Posterior cingulate gyrus (tissue), 11 donors: ENCODE data around the gene OSBPL10.
A peak's percentile ranks its signal among the peaks of the same experiment; 100 is the strongest.

Experiments
- DNase-seq, 10 donors: peaks; one replicate each; pipeline versions ENCODE4 v3.0.0 to v3.0.0-alpha.2; 2020 to 2021; ENCODE audit warnings: mixed read lengths in 3 of 10
- intact Hi-C: fragments of 100-400 bp; cut with DNase I; formaldehyde crosslinking; loops from one replicate; pipeline ENCODE4 v1.15.1; 2023

Gene OSBPL10

DNA sequence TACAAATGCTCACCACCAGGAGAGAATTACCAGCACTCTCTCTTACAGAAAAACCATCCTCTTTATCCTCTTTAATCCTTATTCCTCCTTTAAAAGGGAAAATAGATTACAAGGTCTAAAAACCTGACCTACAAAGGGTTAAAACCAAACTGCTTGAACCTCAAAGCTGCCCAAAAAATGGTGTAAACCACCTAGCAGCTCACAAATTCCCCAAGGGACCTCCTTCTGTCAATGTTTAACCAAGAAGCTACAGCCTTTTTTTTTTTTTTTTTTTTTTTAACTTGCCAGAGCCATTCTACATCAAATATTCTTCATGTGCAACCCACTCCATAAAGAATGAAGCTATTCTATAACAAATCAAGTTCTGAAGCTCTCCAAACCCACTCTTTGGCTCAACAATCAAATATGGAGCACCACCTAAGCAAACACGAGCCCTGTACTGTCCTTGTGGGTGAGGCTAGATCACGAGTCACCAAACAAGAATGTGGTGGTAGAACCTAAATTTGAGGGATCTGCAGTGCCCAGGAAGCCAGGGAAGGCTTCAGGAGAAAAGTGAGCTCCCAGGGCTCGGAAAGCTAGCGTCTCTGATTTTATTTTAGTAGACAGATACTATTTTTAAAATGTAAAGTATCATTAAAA lies 20.1 kb downstream of the OSBPL10 start:
- intact Hi-C loops, result no loop called here
- DNase-seq, result no peak

- intact Hi-C loops, result no loop called here
- DNase-seq, result peak in 2 of 10 donors; percentile 8 to 34
Observed at GRCh38 chr3:31959951-31960792, 20.9 kb downstream of the OSBPL10 start.

DNA sequence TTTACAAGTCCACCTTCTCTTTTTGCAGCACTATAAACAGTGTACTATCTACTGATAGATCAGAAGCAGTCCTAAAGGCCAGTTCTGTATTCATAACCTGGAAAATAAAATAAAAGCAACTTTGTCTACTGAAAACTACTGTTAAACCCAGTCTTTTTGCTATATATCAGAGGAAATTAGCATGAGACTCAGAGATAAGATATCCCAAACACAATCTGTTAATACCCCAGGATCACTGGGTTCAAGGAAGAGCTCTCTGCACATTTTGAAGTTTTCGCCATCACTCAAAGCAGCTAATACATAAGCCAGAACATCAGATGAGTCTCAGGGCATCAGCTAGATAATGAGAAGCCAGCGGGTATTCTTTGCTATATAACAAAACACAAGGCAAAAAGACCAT lies 21.8 kb downstream of the OSBPL10 start:
- DNase-seq, result no peak
- intact Hi-C loops, result no loop called here

DNA sequence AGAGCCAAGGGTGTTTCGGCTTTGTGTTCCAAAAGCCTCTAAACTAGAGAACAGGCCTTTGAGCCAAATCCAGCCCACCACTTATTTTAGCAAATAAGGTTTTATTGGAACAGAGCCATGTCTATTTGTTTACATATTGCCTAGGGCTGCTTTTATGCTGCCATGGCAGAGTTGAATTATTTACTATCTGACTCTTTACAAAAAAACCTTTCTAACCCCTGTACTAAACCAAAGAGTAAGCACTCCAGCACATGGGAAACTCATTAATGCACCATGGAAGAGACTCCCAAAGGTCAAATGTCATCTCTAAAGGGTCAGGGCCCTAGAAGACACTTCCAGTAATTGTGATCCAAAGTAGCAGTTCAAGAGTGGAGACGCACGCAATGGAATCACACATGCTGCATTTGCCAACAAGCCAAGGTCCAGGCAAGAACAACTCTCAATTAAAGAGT lies 22.3 kb downstream of the OSBPL10 start:
- no peak for DNase-seq
- intact Hi-C loops, result no loop called here

- intact Hi-C loops, result no loop called here
- no peak for DNase-seq
Observed at GRCh38 chr3:31957106-31957505, 24.0 kb downstream of the OSBPL10 start.

- DNase-seq, result no peak
- intact Hi-C loops, result no loop called here
Observed at GRCh38 chr3:31955581-31955980, 25.5 kb downstream of the OSBPL10 start.

DNA sequence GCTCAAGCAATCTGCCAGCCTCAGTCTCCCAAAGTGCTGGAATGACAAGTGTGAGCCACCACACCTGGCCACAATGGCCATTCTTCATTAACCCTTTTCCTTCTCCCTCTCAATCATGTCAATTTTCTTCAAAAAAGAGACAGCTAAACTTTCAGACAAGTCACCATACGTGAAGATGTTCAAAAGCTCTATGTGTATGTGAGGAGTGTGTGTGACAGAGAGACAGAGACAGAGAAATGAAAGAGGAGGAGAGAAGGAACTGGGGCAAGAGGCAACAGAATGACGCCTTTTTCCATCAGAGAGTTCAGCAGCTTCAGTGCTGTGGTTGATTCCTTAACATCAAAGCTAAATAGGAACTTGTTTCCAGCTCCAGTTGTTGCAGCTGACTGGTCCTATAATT lies 27.4 kb downstream of the OSBPL10 start:
- intact Hi-C loops, result no loop called here
- no peak for DNase-seq

- intact Hi-C loops, result no loop called here
Observed at GRCh38 chr3:31953091-31953490, 28.0 kb downstream of the OSBPL10 start.

DNA sequence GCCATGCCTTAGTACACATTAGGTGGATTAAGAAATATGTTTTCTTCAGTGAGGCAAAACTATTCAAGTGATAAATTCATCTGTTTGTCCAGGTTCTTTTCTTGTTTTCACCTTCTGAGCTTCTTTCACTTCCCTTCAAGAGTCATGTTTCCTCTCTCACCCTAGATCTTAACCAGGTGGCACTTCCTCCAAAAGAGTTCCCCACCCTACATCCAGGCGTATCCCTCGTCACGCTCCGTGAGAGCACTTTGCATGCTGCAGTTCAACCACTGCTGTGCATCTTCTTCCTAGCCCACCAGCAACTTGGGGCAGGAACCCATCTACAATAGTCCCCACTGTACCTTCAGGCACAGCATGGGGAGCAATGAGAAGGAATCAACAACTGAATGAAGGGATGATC lies 28.9 kb downstream of the OSBPL10 start:
- intact Hi-C loops, result no loop called here
- DNase-seq, result no peak

More at GRCh38 chr3:31953091-31953490, 28.0 kb downstream of the OSBPL10 start:
- no peak for DNase-seq

DNA sequence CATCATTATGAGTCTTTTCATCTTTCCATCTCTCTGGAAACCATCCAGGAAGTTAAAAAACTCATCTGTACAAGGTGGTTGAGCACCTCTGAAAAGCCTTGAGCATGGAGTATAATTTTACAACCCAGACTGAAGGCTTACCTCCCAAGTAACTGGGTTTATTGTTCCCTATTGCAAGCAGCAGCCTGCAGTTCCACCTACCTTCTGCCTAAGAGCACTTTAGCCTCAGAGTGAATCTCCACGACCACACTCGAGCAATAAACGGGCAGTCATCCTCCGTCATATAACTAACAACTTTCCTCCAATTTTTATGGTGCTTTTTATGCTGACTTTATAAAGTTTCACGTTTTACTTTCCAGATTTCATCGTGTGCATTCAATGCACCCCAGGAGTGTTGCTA lies 32.8 kb downstream of the OSBPL10 start:
- intact Hi-C loops, result no loop called here
- no peak for DNase-seq

DNA sequence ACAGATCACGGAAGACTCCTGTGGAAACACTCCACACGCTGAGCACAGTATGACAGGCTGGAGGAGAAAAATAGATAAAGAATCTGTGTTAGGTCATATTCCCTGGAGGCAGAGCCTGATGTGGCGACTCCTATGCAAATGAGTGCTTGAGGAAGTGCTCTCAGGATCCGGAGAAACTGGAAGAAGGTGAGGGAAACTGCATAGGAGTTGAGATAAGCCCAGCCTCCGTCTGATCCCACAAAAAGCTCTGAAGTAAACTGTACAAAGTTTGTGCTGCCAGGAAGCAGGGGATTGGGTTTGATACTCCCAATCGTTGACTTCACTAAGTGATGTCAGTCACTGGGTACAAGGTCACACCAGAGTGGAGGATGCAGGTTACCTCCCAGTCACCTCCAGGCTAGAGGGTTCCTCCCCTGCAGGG lies 33.4 kb downstream of the OSBPL10 start:
- no peak for DNase-seq
- intact Hi-C loops, result no loop called here

- DNase-seq, result no peak
- intact Hi-C loops, result no loop called here
Observed at GRCh38 chr3:31947162-31947561, 33.9 kb downstream of the OSBPL10 start.

DNA sequence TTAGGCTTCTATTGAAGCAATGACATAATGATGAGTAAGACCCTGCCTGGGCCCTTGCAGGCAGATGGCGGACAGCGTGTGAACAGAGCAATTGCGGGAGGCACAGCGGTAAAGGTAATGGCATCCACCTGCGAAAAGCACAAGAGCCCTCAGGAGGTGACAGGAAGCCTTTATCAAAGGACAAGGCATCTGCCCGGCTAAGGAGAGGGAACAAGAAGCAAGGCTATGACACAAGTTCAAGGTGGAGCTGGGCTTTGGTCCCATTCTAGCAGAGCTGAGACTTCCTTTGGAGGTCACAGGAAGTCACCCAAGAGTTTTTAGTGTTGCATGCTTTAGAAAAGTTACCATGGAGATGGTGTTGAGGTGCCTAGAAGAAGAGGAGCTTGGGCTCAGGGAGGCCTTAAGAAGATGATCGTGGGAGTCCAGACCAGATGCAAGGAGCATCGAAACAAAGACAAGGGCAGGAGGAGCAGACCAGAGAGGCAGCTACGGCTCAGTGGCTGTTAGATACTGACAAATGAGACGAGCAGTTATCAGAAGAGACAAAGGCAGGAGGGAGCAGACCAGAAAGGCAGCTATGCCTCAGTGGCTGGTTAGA lies 34.5 kb downstream of the OSBPL10 start:
- DNase-seq, result no peak
- intact Hi-C loops, result no loop called here

GRCh38 chr3:31945738-31946052 lies 35.4 kb downstream of the OSBPL10 start:
- no peak for DNase-seq
- intact Hi-C loops, result no loop called here

- no peak for DNase-seq
- intact Hi-C loops, result no loop called here
Observed at GRCh38 chr3:31943041-31943440, 38.0 kb downstream of the OSBPL10 start.

DNA sequence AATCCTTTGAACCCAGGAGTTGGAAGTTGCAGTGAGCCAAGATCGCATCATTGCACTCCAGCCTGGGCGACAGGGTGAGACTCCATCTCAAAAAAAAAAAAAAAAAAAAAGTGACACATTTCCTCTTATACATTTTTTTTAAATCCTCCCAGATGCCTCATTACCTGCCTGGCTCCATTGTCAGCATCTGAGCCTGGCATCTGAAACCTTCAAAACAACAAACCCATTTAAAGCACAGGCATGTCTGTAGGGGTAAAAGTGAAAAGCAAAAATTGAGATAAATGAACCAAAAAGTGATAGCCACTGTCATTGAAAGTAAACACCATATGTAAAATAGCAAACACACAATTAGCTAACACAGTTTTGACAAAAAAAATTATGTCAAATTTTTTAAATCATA lies 38.6 kb downstream of the OSBPL10 start:
- DNase-seq, result no peak
- intact Hi-C loops, result no loop called here

DNA sequence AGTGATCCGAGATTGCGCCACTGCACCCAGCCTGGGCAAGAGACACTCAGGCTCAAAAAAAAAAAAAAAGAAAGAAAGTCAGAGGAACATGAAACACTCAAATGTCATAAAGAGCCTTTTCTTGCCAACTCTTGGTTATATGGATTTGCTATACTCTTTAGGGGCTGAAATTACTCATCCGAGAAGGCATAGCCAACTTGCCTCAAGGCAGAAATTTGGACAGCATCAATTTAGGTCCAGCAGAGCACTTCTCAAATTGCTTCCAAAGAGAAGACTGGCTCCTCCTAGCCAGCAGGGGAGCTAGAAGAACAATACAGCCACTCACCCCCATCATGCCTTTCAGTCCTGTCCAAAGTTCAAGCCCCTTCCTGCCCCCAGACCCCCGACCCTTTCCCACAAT lies 43.8 kb downstream of the OSBPL10 start:
- no peak for DNase-seq
- intact Hi-C loops, result no loop called here

DNA sequence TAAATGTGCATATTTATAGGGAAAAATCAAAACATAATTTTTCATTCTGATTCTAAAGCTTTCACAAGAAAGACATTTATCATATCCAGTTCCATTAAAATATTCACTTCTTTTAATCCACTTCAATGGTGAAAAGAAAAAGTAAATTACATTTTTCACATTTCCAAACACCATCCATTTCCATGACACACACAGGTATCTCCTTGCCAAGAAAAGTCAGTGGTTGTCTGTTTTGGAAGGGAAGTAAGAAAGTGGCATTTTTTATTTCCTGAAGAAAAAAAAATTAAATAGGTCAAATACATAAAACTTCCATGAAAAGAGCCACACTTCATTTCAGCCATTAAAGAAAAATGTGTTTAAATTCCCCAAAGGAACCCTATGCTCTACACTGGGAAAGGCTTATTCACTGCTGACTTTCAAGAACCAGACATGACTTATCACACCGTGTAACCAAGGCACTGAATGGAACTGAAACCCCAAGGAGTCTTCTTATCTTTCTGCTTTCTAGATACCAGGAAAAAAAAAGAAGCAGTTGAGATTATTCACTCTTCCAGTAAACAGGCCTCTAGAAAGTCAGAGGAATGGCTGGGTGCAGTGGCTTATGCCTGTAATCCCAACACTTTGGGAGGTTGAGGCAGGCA lies 44.5 kb downstream of the OSBPL10 start:
- no peak for DNase-seq
- intact Hi-C loops, result no loop called here

DNA sequence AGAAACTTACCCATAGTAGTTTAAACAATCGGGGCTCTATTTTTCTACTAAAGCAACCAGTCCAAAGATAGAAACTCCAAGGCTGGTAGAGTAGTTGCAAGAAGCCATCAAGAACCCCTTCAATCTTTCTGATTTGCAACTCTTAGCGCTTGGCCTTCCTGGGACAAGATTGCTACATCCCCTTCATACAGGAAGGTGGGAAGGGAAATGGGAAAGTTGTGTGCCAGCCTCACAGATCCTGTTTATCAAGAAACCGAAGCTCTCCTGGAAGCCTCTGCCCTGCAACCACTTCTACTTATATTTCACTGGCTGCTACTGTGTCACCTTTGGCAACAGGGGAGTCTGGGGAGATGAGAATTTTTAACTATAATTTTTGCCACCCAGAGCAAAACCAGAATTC lies 46.2 kb downstream of the OSBPL10 start:
- no peak for DNase-seq
- intact Hi-C loops, result no loop called here

DNA sequence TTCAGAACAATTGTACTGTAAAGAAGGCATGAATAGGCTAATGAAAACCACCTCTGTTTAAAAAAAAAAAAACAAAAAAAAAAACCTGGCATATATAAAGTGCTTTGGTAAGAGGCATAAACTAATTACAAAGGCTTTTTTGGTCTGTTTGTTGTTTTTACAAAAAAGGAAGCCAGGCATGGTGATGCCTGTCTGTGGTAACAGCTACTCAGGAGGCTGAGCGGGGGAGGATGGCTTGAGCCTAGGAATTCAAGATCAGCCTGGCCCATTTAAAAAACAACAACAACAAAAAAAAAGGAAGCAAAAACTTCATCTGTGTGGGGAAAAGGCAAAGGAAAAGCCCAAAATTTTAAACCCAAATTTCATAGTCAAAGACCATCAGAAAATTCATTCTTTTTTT lies 47.0 kb downstream of the OSBPL10 start:
- no peak for DNase-seq
- intact Hi-C loops, result no loop called here

DNA sequence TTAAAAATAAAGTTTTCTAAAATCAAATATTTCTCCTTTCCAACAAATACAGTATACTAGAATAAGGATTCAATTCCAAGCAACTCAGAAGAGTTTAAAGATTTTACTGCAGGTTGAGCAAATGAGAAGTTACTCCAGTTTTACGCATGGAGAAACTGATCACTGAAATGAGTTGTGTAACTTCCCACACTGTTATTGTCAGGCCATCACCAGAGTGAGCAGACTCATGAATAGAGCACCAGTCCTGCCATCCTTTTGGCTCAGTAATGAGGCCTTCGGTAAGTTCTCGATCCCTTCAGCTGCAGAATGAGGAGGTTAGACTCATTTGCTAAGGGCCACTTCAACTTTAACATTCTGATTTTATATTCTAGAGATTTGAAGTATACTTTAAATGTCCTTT lies 48.1 kb downstream of the OSBPL10 start:
- intact Hi-C loops, result no loop called here
- no peak for DNase-seq
